NCI-H146 treated with DMSO at 0.1 percent for 48 hours (cell line): ENCODE results near the gene SLIT3.
"Not testable (repeated sequence)": the region's sequence is repeated elsewhere in the genome, so short reads cannot be mapped to it uniquely, and the experiment has no call there.

Experiments
- DNase-seq: peaks from one replicate; lab custom pipeline; 2025; ENCODE audit not compliant: unreplicated experiment; lab: John Stamatoyannopoulos, UW

The SLIT3 gene

GRCh38 chr5:168668078-168668477, 632.9 kb downstream of the SLIT3 start:
- DNase-seq: no peak

DNA sequence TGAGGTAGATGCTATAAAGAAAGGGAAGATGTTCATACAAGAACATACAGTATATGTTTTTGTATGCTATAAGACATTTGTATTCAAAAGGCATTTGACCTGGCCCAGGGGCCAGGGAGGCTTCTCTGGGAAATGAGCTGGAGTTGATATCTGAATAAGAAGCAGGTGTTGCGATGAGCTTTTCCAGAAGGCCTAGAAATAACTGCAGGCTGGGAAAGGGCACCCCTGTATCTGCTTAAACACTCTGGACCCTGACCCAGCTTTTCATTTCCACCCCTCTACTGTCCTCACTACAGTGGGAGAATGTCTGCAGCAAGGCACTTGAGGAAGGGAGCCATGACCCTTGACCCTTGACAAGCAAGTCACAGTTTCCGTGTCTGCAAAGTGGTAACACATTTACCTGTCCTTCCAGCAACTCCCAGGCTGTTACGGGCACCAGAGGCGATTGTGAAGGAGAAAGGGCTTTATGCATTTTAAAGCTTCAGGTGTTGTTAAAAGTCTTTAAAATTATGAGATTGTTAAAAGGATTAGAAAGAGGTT, 633.6 kb downstream of the SLIT3 start:
- no peak for DNase-seq

DNA sequence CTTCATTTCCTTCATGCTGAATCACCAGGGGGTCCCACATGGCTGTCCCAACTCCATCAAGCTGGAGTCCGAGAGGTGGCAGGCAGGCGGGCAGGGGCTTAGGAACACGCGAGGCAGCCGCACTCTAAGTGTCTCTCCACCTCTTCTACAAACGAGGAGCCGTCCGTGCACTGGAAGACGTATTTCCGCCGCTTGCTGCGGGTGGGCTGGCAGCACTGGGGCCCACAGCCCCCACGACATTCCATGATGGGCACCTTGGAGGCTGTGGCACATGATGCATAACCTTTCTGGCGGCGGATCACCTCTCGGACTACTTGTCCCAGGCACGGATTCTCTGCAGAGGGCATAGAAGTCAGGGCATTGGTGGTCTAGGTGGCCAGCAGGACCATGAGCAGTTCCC, 634.6 kb downstream of the SLIT3 start:
- DNase-seq: no peak

GRCh38 chr5:168663276-168664004, 637.5 kb downstream of the SLIT3 start:
- no peak for DNase-seq

DNA sequence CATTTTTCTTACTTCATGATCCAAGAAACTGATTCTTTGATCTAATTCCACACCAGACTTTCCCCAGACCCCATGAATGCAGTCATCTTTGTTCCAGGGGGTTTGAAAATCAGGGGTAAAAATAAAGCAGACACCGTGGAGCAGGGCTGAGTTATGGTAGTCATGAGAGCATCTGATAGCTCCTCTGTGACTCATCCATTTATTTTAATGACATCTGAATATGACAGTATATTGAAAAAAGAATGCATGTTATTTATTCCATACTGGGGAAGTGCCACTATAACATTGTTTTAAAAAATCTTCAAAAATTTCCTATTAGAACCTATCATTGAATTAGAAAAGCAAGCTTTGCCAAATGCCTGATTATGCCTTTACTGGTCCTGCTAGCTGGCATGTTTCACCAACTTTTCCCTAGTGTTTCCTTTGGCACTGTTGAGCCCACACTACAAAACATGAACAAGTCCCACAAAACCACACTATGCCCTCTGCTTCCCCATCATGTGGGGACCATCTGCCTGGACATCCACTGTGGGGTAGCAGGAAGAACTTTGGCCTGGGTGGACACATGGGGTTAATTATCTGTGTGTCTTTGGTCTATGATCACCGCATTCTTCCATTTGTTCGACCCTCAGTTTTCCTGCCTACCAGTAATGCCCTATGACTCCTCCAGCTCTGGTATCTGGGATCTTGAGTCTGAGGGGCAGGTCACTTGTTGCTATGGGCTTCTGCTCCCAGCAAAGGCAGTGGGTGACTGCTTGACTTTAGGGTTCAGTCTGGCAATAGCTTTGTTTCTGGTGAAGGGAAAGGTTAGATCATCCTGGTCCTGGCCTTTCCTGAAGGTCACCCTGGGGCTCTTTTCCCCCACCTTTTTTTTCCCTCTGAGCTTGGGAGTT, 639.1 kb downstream of the SLIT3 start:
- DNase-seq: no peak

GRCh38 chr5:168660691-168661090, 640.2 kb downstream of the SLIT3 start:
- DNase-seq: no peak

DNA sequence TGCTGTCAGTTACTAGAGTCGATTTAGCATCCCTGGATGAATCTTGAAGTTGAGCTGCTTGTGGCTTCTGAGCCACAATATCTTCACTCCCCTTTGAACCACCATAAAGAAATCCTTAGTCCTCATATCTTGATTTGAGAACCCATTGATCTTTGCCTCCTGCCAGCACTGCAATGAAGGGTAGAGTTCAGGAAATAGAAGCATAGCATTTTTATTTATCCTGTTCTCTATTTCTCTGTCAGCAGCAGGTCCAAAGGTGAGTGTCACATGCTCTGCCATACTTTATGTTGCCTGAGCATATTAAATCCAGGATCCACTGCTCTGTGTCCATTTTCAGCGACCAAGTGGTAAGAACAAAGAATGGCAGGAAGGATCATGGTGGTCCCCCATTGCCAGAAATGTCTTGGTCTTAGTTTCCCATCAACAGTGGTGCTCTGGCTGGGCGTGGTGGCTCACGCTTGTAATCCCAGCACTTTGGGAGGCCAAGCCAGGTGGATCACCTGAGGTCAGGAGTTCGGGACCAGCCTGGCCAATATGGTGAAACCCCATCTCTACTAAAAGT, 641.6 kb downstream of the SLIT3 start:
- no peak for DNase-seq

GRCh38 chr5:168658394-168658793, 642.5 kb downstream of the SLIT3 start:
- DNase-seq: no peak

DNA sequence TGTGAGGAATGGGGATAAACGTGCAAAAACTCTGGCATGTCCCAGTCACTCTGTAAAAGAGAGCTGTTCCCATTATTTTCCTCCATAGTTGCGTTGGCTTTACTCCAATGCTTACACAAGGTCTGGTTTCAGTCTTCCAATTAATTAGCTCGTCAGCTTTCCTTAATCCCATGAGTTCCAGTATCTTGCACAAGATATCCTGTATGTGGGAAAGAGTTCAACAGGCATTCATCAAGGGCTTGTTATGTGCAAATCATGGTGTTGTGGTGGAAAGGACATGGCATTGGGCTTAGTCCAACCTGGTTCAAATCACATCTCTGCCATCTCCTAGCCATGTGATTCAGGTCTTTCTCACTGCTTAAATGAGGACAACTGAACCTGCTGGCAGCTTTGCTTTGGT, 644.3 kb downstream of the SLIT3 start:
- DNase-seq: no peak

GRCh38 chr5:168655316-168655715, 645.6 kb downstream of the SLIT3 start:
- DNase-seq: no peak

DNA sequence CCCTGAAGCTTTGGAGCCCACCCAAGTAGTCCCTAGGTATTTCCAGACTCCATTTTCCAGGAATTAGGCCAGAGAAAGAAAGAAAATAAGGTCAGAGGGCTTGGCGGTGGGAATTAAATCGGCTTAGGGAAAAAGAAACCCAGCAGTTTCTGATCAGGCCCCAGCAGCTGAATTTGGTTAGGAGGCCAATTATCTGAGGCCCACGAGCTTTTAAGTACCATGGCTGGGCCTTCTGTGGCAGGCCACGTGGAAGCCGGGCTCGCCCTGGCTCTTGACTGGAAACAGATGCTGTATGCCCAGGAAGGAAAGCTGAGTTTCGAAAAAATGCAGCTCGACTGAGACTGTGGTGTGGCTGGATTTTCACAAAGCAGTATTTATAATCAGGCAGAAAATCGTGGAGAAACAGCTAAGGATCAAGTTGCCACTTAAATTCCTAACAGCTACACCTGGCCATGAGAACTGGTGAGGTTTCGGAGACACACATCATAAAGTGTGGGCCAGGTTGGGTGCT, 646.7 kb downstream of the SLIT3 start:
- no peak for DNase-seq

GRCh38 chr5:168653626-168654025, 647.3 kb downstream of the SLIT3 start:
- no peak for DNase-seq

DNA sequence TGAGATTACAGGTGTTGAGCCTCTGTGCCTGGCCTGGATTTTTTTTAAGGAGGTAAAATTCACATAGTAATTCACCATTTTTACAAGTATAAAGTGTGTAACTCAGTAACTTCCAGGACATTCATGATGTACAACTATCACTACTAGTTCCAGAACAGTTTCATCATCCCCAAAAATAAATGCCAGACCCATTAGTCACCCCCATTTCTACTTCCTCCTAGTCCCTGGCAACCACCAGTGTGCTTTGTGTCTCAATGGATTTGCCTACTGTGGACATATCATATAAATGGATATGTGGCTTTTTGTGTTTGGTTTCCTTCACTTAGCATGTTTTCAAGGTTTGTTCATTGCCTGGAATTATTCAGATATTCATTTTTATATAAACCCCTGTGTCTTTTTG, 649.3 kb downstream of the SLIT3 start:
- DNase-seq: no peak

- no peak for DNase-seq
Measured at GRCh38 chr5:168649306-168649705, 651.6 kb downstream of the SLIT3 start.

GRCh38 chr5:168648576-168648975, 652.4 kb downstream of the SLIT3 start:
- no peak for DNase-seq

DNA sequence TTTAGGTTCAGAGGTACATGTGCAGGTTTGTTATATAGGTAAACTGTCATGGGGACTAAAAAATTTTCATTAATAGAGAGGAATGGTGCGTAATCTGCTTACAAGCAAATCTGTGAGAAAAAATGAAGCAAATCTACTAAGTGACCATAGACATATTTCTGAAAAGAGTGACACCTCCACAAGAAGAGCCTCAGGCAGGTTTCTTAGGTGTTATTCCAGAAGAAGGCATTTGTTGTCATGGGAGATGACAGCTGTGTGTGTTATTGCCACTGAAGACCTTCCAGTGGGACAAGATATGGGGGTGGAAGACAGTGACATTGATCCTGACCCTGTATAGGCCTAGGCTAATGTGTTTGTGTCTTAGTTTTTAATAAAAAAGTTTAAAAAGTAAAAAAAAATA, 652.9 kb downstream of the SLIT3 start:
- no peak for DNase-seq

GRCh38 chr5:168647083-168647482, 653.9 kb downstream of the SLIT3 start:
- DNase-seq: no peak

DNA sequence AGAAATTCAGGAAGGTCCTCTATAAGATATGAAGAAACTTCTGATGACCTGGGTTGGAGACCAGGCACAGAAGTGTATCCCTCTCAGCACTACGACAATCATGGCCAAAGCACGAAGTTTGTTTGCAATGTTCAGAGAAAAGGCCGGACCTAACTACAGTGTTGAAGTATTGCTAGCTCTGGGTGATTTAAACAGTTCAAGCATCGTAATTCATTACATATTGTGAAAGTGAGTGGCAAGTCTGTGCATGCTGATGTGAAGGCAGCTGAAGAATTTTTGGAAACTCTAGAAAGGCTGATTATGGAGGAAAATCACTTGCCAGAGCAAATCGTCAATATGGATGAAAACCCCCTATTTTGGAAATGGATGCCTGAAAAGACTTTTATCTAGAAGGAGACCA, 654.6 kb downstream of the SLIT3 start:
- DNase-seq: no peak

DNA sequence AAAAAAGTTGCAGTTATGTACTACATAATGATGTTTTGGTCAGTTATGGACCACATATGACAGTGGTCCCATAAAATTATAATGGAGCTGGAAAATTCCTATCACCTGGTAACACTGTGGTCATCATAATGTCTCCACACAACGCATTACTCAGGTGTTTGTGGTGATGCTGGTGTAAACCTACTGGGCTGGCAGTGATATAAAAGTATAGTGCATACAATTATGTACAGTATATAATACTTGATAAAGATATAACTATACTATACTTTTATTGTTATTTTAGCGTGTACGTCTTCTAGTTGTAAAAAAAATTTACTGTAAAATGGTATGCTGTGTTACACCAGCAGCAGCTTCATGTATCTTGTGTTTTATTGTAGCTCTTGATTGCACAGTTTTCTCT, 655.7 kb downstream of the SLIT3 start:
- DNase-seq: no peak

DNA sequence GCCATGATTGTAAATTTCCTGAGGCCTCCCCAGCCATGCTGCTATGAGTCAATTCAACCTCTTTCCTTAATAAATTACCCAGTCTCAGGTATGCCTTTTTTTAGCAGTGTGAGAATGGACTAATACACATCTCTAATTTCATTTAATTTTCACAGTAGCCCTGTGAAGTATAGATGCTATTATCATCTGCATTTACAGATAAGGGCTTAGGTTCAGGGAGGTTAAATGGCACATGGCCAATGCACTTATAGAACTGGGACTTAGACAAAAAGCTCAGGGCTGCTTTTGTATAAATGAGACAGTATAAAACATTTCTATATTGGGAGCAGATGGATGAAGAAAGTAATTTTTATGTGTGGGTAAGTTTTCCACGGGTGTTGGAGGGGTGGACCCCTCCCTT, 658.9 kb downstream of the SLIT3 start:
- no peak for DNase-seq

DNA sequence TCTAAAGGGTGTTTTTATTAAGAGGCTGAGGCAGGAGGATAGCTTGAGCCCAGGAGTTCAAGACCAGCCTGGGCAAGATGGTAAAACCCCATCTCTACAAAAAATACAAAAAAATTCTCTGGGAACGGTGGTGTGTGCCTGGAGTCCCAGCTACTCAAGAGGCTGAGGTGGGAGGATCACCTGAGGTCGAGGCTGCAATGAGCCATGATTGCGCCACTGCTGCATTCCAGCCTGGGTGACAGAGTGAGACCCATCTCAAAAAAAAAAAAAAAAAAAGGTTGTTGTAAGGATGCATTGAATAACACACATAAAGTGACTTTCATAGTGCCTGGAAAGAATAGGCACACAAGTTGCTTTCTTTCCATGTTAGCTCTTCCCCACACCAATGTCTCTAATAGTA, 662.1 kb downstream of the SLIT3 start:
- not testable (repeated sequence) for DNase-seq

- no peak for DNase-seq
Measured at GRCh38 chr5:168637793-168638192, 663.1 kb downstream of the SLIT3 start.
